Adrenal gland (tissue), 12 donors: ENCODE results near the gene ENO4. TPM values are rescaled to one million over a fixed set of nuclear protein-coding genes. Genes with fewer than 3 reads are reported as not detected.

Source experiments
- DNase-seq, 7 donors: peaks; one replicate each; pipeline ENCODE4 v3.0.0-alpha.2; 2019 to 2020
- H3K27ac ChIP-seq, 5 donors: fragments of 200-600 bp; sonication (generic) in 4 of 5; 1 replicate in 3 of 5; 2 replicates in 2 of 5; pipeline versions ENCODE4 v1.5.1 to v1.8.0; 2016 to 2020; ENCODE audit warnings: mild to moderate bottlenecking in 1 of 5
- H3K27me3 ChIP-seq: fragments of 200-600 bp; 2 replicates; pipeline ENCODE4 v1.8.0; 2021
- H3K36me3 ChIP-seq, 2 donors: fragments of 200-600 bp; replicated peaks in 1 of 2; 1 replicate in 1 of 2; 2 replicates in 1 of 2; pipeline versions ENCODE4 v1.5.1 to v1.8.0; 2018 to 2022
- H3K4me1 ChIP-seq, 2 donors: fragments of 200-600 bp; replicated peaks in 1 of 2; 1 replicate in 1 of 2; 2 replicates in 1 of 2; pipeline versions ENCODE4 v1.5.1 to v1.8.0; 2018 to 2021
- H3K4me3 ChIP-seq, 4 donors: fragments of 200-600 bp; sonication (generic) in 3 of 4; one replicate each; pipeline ENCODE4 v1.5.1; 2016 to 2018
- H3K9me3 ChIP-seq, 3 donors: fragments of 200-600 bp; sonication (generic) in 1 of 3; replicated peaks in 1 of 3; 1 replicate in 2 of 3; 2 replicates in 1 of 3; pipeline versions ENCODE4 v1.5.1 to v1.8.0; 2016 to 2021
- POLR2A ChIP-seq, 2 donors: fragments of 450-650 bp; IDR thresholded peaks; one replicate each; pipeline ENCODE4 v1.6.1; 2017; ENCODE audit warnings: antibody characterized with exemption in 2 of 2, mild to moderate bottlenecking in 2 of 2, moderate library complexity in 1 of 2
- WGBS, 4 donors: extraction: QIAGEN DNeasy Blood & Tissue Kit in 2 of 4; methylation state at CpG; one replicate each; pipeline versions ENCODE4 v1.1.5 to v1.1.7; 2013 to 2017; 5-methylcytosine and 5-hydroxymethylcytosine counted together
- intact Hi-C, 2 donors: fragments of 100-400 bp; cut with DNase I; formaldehyde crosslinking; loops; one replicate each; pipeline versions ENCODE4 v1.14.1 to v1.15.0; 2022 to 2023
- polyA plus RNA-seq, 3 donors: library from polyadenylated mRNA; stranded (reverse); fragments of 200-250 nt in 2 of 3; fragments of 350-450 nt in 1 of 3; fragmentation: Illumina TruSeq in 1 of 3; extraction: RNeasy Lipid Tissue Mini Kit (QIAGEN cat#74804) in 1 of 3; gene quantifications; one replicate each; pipeline ENCODE4 v1.2.3, GENCODE V29; 2013 to 2014
- total RNA-seq, 9 donors: library from RNA; depleted of rRNA in 4 of 9; stranded (reverse); fragments of >200 nt in 4 of 9; fragments of 120-200 nt in 1 of 9; fragmentation: NEBNext Ultra II Directional in 1 of 9; extraction: Animal tissue kit (Norgen Biotek cat#: 25700) in 1 of 9; gene quantifications; one replicate each; pipeline versions ENCODE4 v1.1.0 to v1.2.4, GENCODE V29; 2013 to 2023
- TF ChIP-seq, protein P1 (sequence below), 6 experiments: fragments of 450-650 bp in 4 of 6; fragments of 200-600 bp in 2 of 6; sonication (generic) in 1 of 6; IDR thresholded peaks; 1 replicate in 5 of 6; 2 replicates in 1 of 6; pipeline versions ENCODE4 v1.5.1 to v1.8.0; 2016 to 2021; ENCODE audit warnings: antibody characterized with exemption in 6 of 6, mild to moderate bottlenecking in 2 of 6, moderate library complexity in 1 of 6
- donor health status: healthy with polysubstance abuse.
- donor health status: Bipolar disorder and iron deficiency.
- donor health status: DM: yes; HTN: yes; CAD: no.
- donor health status: DM: no; HTN: no; CAD: no.
- donor health status: DM: no; HTN: no; CAD: no.
- donor health status: DM: yes; HTN: yes; CAD: no.

Gene ENO4
- total and polyA plus RNA-seq, 12 donors: 0.11 to 6.8 (median 0.42) TPM; not detected in 1

GRCh38 chr10:116840389-116841075, 8.8 kb upstream of the ENO4 start:
- Histone ChIP-seq H3K36me3 (no peaks in the 10 kb centered on the region), H3K4me3 (no peak overlapping the region), H3K9me3 (no peaks in the 10 kb centered on the region), H3K27ac (no peak overlapping the region), H3K4me1 (no peaks in the 10 kb centered on the region), H3K27me3 (no peaks in the 10 kb centered on the region)
- intact Hi-C loops: no loop called here
- 90 to 91% (median 90%) methylated on average over 6 of the region's 6 CpGs for WGBS, 4 donors
- no peak for DNase-seq
- no peak for TF ChIP-seq POLR2A (IDR thresholded peaks at IDR 0.05)
- TF ChIP-seq, protein P1, sequence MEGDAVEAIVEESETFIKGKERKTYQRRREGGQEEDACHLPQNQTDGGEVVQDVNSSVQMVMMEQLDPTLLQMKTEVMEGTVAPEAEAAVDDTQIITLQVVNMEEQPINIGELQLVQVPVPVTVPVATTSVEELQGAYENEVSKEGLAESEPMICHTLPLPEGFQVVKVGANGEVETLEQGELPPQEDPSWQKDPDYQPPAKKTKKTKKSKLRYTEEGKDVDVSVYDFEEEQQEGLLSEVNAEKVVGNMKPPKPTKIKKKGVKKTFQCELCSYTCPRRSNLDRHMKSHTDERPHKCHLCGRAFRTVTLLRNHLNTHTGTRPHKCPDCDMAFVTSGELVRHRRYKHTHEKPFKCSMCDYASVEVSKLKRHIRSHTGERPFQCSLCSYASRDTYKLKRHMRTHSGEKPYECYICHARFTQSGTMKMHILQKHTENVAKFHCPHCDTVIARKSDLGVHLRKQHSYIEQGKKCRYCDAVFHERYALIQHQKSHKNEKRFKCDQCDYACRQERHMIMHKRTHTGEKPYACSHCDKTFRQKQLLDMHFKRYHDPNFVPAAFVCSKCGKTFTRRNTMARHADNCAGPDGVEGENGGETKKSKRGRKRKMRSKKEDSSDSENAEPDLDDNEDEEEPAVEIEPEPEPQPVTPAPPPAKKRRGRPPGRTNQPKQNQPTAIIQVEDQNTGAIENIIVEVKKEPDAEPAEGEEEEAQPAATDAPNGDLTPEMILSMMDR (IDR thresholded peaks at IDR 0.05): no peak

- Histone ChIP-seq H3K9me3 (no peaks in the 10 kb centered on the region), H3K27me3 (no peaks in the 10 kb centered on the region), H3K4me3 (no peak overlapping the region), H3K36me3 (no peaks in the 10 kb centered on the region), H3K27ac (no peak overlapping the region), H3K4me1 (peaks cover 5% of the 10 kb centered on the region in 2 donors)
- 73 to 81% (median 74%) methylated on average over 2 of the region's 2 CpGs for WGBS, 4 donors
- no peak for TF ChIP-seq POLR2A (IDR thresholded peaks at IDR 0.05)
- TF ChIP-seq, protein P1 (IDR thresholded peaks at IDR 0.05): no peak
- no peak for DNase-seq
- intact Hi-C loops: no loop called here
Measured at GRCh38 chr10:116845823-116846222, 3.5 kb upstream of the ENO4 start.

GRCh38 chr10:116848032-116848943, 1.0 kb upstream of the ENO4 start:
- H3K27ac ChIP-seq: peak overlapping the region in 2 of 5 donors; percentile 61 to 73

GRCh38 chr10:116848944-116849247, 403 bp upstream of the ENO4 start:
- peaks cover 5% of the 10 kb centered on the region in 2 donors for H3K4me1 ChIP-seq
- DNase-seq: peak in 1 of 7 donors; percentile 8
- no peaks in the 10 kb centered on the region for H3K36me3 ChIP-seq
- H3K9me3 ChIP-seq: no peaks in the 10 kb centered on the region
- intact Hi-C loops: no loop called here
- TF ChIP-seq, protein P1 (IDR thresholded peaks at IDR 0.05): no peak
- TF ChIP-seq POLR2A (IDR thresholded peaks at IDR 0.05): no peak
- 0 to 4% (median 2%) methylated on average over 5 to 23 of the region's 23 CpGs for WGBS, 4 donors
- H3K27me3 ChIP-seq: no peaks in the 10 kb centered on the region
- peak overlapping the region in 4 of 5 donors; percentile 40 to 73 (median 56) for H3K27ac ChIP-seq
- peak overlapping the region; percentile 37 to 75 (median 72) for H3K4me3 ChIP-seq

More at GRCh38 chr10:116848032-116848943, 1.0 kb upstream of the ENO4 start:
- intact Hi-C loops: no loop called here
- H3K4me3 ChIP-seq: peak overlapping the region in 3 of 4 donors; percentile 37 to 75 (median 74)
- H3K4me1 ChIP-seq: peaks cover 5% of the 10 kb centered on the region in 2 donors
- no peaks in the 10 kb centered on the region for H3K27me3 ChIP-seq
- peak in 2 of 7 donors; percentile 9 to 58 for DNase-seq
- no peaks in the 10 kb centered on the region for H3K36me3 ChIP-seq
- TF ChIP-seq, protein P1 (IDR thresholded peaks at IDR 0.05): no peak
- no peak for TF ChIP-seq POLR2A (IDR thresholded peaks at IDR 0.05)
- WGBS, 4 donors: 27 to 40% (median 35%) methylated on average over 17 of the region's 17 CpGs
- H3K9me3 ChIP-seq: no peaks in the 10 kb centered on the region
